ENCODE measurements around the gene CEP112.

CEP112 gene

DNA sequence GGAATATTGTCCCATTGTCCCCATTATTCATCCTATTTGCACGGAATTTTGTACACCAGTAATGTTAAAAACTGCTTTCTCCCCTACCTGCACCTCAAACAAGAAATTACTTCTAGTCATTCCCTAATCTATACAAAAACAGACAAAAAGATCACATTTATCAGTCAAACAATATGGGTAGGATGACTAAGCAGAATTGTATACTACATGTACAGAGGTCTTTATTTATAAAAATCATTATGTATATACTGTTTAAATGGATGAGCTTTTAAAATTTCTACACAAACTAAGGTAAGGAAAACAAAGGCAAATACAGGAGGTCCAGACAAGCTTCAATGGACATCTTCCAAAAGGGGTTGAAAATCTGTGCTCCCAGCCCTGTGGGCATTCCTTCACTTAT is 137.7 kb downstream of the CEP112 start:
- DNase-seq = no peak

GRCh38 chr17:66044083-66044482 is 147.8 kb downstream of the CEP112 start:
- no peak for DNase-seq

GRCh38 chr17:66043419-66043818 is 148.5 kb downstream of the CEP112 start:
- no peak for DNase-seq

DNA sequence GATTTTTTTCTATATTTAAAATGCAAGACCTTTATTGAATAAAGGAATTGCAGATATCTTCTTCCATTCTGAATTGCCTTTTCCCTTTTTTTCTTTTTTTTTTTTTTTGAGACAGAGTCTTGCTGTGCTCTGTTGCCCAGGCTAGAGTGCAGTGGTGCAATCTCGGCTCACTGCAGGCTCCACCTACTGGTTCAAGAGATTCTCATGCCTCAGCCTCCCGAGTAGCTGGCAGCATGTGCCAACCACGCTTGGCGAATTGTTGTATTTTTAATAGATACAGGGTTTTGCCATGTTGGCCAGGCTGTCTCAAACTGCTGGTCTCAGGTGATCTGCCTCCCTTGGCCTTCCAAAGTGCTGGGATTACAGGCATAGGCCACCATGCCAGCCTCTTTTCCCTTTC is 151.5 kb downstream of the CEP112 start:
- no peak for DNase-seq

DNA sequence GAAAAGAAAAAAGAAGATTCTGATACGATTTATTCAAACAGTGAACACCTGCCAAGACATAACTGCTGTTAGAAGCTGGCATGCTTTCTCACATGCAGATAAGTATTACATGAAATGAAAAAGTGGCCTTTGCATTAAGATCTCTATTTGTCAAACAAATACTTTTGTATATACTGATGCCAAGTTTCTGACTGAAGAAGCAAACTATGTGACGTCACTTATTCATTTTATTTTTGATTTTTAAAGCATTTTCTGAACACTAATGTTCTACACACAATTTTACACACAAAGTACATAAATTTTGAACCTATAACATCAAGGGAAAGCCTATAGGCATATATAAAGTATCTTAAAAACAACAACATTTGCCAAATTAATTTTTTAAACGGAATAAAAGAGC is 153.8 kb downstream of the CEP112 start:
- DNase-seq = no peak

- no peak for DNase-seq
Observed at GRCh38 chr17:66037221-66037620, 154.7 kb downstream of the CEP112 start.

DNA sequence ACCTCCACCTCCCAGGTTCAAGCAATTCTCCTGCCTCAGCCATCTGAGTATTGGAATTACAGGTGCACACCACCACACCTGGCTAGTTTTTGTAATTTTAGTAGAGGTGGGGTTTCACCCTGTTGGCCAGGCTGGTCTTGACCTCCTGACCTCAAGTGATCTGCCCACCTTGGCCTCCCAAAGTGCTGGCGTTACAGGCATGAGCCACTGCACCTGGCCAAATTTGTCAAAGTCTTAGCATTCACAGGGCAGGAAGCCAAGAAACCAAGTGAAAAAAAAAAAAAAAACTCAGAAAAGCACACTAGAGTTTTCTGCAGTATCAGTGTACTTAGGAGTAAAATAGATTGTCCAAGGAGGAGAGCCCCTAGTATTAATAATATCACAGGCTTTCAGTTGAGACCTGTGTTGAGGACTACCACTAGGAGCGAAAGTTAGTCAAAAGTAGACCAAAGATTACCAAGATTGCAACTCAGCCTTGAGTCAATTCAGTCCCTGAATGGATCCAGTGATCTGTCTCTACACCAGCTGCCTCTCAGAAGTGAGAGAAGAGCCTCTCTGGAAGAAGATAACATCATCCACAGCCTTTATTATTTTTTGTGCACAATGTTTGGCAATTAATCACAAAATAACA is 159.7 kb downstream of the CEP112 start:
- no peak for DNase-seq

DNA sequence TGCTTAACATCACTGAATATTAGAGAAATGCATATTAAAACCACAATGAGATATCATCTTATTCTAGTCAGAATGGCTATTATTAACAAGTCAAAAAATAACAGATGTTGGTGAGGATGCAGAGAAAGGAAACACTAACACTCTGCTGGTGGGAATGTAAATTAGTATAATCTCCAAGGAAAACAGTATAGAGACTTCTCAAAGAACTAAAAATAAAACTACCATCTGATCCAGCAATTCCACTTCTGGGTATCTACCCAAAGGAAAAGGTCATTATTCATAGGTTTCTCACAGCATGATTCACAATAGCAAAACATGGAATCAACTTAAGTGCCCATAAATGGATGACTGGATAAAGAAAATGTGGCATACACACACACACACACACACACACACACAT is 166.4 kb downstream of the CEP112 start:
- DNase-seq = no peak

DNA sequence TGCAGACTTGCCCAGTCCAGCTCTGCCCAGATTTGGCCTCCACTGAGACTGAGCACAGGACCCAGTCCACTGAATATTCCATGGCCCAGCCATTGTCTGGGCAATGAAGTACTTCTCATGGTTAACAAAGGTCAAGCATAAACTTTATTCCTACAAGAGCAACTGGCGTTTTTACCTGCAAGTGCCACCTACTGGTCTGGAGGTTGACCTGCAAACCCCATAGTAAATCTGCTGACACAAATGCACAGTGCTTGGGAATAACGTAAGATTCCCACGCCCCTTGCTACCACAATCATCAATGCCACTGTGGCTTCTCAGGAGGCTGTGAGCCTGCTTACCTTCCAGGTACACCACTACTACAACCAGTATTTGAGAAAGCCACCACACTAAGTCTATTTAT is 170.2 kb downstream of the CEP112 start:
- no peak for DNase-seq

DNA sequence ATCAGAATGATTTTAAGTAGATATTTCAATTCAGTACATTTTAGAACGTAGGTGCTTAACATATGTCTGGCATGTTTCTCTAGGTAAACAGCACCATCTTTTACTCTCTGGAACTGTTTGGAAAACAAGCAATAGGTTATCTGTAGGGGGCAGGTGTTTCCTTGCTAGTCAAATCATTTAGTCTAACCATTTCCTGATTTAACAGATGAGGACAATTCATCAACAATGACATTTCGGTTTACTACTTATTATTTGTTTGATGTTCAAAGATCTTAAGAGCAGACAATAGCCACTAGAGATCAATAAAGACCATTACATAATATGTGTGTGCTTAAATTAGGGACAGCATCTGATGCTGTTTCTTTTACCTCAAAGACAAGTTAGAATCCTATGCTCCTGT is 173.1 kb downstream of the CEP112 start:
- DNase-seq = peak; percentile 11

- DNase-seq = no peak
Observed at GRCh38 chr17:66016231-66016630, 175.7 kb downstream of the CEP112 start.

- DNase-seq = no peak
Observed at GRCh38 chr17:66008680-66009079, 183.3 kb downstream of the CEP112 start.

DNA sequence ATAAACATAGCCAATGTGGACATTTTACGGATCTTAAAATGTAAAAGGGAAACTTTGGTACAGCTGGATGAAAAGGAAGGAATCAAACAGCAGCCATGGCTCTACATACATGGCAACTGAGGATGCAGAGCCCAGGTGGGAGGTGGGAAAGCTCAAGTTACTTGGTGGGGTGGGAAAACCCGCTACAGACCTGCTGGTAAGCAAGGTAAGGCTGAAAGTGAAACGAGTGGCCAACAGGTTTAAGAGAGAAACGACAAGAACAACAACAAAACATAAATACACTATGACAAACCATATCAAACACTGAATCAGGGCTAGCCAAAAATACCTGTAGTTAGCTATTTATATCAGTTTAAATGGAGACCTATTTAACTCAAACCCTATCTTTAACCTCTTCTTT is 185.3 kb downstream of the CEP112 start:
- DNase-seq = no peak

- DNase-seq = no peak
Observed at GRCh38 chr17:66002812-66003211, 189.1 kb downstream of the CEP112 start.

DNA sequence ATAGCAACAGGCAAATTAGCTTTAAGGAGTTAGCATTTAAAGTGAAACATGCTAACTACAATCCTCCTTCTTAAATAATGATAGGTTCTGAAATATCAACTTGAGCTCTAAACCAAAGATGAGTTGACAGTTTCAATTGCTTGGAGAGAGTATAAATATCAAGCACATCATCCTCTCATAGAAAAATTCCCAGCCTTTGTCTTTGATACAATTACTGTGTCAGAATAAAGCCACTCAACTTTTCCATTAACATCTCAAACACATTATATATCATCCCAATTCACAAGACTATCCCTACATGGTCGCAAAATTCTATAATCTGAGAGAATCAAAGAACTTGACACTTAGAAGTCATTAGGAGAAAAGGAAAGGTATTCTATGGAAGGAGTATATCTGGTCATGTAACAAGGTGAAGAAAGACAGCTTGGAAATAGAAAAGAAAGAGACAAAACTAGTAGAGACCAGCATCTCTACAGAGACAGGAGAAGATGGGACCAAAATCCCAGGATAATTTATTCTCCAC is 189.8 kb downstream of the CEP112 start:
- DNase-seq = no peak

- DNase-seq = no peak
Observed at GRCh38 chr17:66000216-66000615, 191.7 kb downstream of the CEP112 start.

DNA sequence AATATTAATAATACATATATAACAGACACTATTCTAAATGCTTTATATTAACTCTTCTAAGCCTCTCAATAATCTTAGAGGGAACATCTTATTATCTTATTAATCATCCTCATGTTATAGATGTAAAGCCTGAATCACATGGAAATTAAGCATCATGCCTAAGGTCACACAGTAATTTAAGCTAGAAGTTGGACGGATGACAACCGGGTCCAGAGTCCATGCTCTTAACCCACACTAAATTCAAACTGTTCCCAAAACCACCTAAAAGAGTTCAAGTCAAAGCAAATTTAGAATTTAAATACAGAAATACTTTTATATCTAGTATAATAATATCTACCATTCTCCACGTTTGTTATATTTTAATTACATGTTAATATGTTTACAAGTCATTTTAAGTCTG is 193.3 kb downstream of the CEP112 start:
- no peak for DNase-seq

- no peak for DNase-seq
Observed at GRCh38 chr17:65994679-65995078, 197.3 kb downstream of the CEP112 start.

- no peak for DNase-seq
Observed at GRCh38 chr17:65994114-65994513, 197.8 kb downstream of the CEP112 start.

DNA sequence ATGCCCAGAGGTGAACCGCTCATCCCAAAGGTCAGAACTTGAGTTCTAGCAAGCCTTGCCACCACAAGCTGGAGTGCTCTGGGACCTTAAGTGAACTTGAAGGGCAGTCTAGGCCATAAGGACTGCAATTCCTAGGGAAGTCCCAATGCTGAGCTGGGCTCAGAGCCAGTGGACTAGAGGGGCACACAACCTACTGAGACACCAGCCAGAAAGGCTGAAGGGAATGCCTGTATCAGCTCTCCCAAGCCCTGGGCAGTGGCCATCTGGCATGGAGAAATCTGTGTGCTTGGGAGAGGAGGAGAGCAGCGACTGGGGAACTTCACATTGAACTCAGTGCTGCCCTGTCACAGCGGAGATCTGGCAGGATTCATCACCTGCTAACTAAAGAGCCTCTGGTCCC is 201.3 kb downstream of the CEP112 start:
- no peak for DNase-seq

GRCh38 chr17:65988451-65988850 is 203.5 kb downstream of the CEP112 start:
- DNase-seq = no peak

GRCh38 chr17:65987988-65988387 is 203.9 kb downstream of the CEP112 start:
- DNase-seq = peak; percentile 18

DNA sequence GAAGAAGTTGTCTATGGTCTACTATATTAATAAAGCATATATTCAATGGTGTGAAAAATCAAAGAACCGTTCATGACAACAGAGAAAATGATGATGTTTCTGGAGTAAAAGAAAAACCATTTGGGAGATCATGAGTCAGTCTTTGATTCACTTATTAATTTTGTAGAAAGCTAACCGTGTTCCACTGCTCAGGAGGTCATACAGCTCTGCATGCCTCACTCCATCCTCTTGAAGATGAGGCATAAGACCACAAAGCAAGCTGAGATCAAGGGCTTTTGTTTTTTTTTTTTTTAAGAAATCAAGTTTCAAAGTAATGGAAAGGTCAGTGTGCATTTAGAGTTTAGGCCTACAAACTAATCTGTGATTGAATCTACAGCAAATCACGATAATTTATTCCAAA is 206.4 kb downstream of the CEP112 start:
- DNase-seq = no peak

DNA sequence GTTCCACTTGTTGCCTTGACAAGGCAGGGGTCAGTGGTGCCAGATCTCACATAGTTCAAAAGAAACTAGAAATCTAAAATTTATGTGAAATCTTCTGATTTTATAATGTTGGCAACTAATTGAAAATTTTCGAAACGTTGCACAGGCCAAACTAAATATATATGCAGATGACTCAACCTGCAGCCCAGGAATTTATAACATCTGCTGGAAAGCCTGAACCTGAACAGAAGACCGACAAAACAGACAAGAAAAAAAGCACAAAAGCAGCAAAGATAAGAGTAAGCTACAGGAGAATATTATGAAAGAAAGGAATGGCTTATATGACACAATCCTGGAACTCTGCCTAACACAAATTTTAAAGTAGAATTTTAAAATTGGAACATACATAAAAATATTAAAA is 207.6 kb downstream of the CEP112 start:
- DNase-seq = no peak

DNA sequence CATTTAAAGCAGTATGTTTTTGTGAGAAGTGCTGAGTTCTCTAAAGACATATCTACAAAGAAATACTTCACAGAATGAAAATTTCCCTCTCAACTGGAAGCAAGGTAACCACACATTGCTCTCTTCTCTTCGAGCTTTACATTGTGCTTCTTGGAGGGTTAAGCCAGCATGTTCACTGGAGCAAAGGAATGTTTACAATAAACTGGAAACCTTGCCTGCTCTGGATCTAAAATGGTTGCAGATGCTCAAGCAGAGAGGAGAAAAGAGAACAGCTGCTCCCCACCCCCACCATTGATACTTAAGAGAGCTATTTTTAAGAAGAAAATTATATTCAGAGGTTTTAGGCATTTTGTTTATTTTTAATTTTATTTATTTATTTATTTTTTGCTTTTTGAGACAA is 213.1 kb downstream of the CEP112 start:
- no peak for DNase-seq

All from NCI-H2029 (cell line).